GM12874 (cell line): ENCODE results near the gene OAF.

Source experiments
- TF ChIP-seq, protein P1 (sequence below): IDR thresholded peaks from 2 replicates; pipeline ENCODE4 v1.5.1; 2011; ENCODE audit warnings: low read depth, mild to moderate bottlenecking, control low read depth, low read length, moderate library complexity; ENCODE audit not compliant: insufficient read depth

Gene OAF

DNA sequence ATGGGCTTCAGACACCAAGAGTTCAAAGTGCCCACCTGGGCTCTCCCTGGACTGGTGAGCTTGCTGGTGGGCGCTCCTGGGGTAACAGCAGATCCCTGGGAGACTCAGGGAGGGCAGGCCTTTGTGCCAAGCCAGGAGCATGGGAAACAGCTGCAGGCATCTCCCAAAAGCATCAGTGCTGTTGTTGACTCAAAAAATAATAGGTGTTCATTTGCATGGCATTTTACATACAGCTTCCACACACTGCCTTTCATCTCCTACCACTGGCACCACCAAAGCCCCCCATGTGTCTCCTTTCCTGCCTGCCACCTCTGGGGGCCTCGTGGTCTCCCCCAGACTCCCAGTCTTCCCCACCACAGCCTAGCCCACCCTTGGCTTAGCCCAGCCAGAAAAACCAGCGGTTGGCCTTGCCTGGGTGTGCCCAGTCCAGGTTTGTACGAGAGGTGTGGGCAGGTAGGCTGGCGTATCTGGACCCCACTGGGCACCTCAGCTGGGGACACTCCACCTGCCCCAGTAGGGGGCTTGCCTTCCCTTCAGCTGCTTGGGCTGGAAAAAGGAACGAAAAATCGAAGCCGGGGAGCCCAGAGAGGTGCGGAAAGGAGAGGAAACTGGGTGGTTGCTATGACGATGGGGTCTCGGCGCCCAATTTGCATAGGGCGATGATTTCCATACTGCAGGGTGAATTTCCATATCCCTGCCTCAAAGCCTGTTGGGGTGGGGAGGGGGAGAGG lies 44.1 kb downstream of the OAF start:
- TF ChIP-seq, protein P1, sequence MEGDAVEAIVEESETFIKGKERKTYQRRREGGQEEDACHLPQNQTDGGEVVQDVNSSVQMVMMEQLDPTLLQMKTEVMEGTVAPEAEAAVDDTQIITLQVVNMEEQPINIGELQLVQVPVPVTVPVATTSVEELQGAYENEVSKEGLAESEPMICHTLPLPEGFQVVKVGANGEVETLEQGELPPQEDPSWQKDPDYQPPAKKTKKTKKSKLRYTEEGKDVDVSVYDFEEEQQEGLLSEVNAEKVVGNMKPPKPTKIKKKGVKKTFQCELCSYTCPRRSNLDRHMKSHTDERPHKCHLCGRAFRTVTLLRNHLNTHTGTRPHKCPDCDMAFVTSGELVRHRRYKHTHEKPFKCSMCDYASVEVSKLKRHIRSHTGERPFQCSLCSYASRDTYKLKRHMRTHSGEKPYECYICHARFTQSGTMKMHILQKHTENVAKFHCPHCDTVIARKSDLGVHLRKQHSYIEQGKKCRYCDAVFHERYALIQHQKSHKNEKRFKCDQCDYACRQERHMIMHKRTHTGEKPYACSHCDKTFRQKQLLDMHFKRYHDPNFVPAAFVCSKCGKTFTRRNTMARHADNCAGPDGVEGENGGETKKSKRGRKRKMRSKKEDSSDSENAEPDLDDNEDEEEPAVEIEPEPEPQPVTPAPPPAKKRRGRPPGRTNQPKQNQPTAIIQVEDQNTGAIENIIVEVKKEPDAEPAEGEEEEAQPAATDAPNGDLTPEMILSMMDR: no peak

DNA sequence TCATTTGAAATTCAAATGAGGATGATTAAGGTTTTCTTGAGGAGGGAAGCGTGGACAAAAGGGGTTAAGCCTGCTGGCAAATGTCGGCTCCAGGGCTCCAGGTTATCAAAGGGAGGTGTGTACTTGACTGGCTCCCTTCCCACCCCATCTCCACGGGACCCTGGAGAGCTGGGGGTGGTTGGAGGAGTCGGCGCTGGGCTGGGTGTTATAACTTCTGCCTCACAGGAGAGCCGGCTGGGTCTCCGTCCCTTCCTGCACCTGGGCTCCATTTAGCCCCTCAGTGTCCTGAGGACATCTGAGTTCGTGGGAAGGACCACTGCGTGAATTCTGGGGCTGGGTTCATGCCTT lies 44.7 kb downstream of the OAF start:
- TF ChIP-seq, protein P1: no peak

DNA sequence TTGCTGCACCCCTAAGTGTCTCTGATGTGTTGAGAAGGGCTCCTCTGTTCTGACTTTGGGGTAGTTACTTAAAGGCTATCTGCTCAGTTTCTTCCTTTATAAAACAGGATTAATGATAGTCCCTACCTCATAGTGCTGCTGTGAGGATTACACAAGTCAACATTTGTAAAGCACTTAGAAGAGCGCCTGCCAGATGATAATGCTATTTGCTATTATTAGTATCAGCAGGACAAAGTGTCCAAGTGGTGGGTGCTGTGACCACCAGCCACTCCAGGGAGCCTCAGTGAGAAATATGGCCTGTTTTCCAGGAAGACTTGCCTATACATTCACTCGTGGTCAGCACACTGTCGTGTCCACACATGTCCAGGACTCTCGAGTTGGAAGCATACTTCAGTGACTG lies 45.3 kb downstream of the OAF start:
- TF ChIP-seq, protein P1: no peak

DNA sequence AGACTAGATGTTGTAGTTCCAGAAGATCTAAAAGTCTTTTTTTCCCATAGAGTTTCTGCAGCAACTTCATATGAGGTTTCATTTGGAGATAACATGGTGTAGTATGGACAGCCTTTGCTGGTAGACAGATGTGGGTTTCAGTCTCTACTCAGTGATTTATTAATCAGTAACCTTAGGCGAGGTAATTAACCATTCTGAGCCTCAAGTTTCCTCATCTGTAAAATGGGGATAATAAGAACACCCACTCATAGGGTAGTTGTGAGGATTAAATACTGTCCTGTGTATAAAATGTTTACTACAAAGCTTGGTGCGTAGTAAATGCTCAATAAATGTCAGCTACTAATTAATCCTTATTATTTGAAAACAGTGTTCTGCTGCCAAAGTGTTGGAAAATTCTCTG lies 45.9 kb downstream of the OAF start:
- TF ChIP-seq, protein P1: no peak

DNA sequence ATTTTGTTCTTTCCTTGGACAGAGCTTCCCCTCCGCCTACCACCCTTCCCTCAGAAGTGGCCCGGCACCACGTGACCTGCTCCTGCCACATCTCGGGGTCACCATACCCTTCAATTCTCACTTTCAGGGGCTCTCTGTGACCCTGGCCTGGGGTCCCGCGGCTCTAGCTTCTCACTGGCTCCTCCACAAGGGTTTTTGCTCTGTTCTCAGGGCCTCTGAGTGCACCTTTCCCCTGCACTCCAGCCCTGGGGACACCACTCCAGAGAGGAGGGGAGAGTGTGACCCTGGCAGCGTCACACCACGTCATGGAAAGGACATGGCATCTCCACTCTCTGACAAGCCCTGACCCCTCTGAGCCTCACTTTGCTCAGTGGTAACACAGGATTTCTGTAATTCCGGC lies 46.5 kb downstream of the OAF start:
- TF ChIP-seq, protein P1: no peak

DNA sequence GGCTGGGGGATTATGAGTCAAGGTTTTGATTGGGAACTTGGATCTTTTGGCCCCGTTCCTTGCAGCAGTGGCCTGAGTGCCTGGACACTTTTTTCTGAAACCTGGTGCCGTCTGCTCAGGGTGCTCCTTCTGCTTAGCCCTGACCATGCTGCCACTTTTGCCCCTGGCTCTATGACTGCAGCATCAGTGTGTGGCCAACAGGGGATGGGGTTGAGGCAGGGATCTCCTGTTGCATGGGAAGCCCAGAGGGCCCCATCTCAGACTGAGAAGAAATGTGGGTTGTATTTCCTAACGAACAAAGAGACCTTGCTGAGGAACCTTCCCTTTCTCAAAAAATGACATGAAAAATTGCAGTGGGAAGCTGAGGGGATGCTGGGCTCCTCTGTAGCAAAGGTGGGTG lies 47.8 kb downstream of the OAF start:
- TF ChIP-seq, protein P1: peak; percentile 27; the same call in 1 of the 2 replicates

DNA sequence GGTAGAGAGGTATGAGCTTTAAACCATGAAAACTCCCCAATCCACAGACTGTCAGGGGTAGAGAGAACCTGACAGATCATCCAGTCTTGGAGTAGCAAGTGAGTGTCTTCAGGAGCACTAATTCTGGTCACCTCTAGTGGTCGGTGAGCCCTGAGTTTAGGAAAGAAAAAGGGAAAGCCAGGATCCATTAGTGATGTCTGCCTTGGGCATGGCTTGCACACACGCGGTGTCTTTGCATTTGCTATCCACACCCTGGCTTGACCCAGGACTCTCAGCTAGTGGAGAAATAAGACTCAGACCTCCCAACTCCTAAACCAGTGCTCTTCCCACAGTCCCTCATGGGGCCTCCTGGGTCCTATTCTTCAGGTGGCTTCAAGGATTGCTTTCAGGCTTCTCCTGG lies 48.4 kb downstream of the OAF start:
- TF ChIP-seq, protein P1: no peak
